ENCODE measurements around the gene FOSB. TPM values are rescaled to one million over a fixed set of nuclear protein-coding genes. Genes with fewer than 3 reads are reported as not detected.

FOSB gene
- total RNA-seq, 1 experiment from 2014 or later, result 1.7 TPM

DNA sequence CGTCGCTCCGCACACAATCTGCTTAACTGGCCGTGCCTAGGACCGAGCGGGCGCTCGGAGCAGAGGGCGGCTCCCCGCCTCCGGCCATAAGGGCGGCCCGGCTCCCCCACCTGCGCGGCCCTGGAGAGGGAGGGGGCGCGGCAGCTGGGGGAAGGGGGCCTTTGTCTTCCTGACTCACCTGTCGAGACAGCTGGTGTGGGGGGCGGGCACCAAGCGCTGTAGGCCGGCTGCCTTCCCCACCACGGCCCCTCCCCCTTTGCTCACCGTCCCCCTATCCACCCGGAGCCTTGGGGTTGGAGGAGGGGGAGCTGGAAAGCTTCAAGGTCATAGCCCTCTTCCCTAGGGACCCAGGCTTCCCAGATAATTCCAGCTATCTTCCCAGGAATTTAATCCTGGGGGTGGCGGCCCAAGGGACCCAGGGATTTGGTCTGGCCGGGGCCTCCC, 40.6 kb downstream of the FOSB start:
- peaks cover 12% of the 10 kb centered on the region for H3K79me1 ChIP-seq (ENCODE audit: insufficient read depth, low read depth, low read length, poor library complexity, severe bottlenecking)
- no peak overlapping the region for H2AFZ ChIP-seq (ENCODE audit: low read length)
- peaks cover 16 to 22% of the 10 kb centered on the region in 2 experiments for H3K4me1 Mint-ChIP-seq
- H2BK15ac ChIP-seq (ENCODE audit: low read depth, low read length), result no peak overlapping the region
- no peak overlapping the region for H4K5ac ChIP-seq (ENCODE audit: insufficient read length, low read depth, low read length)
- no peaks in the 10 kb centered on the region; the same call in 1 of the 2 replicates for H3K4me1 ChIP-seq (ENCODE audit: insufficient read depth, low read length)
- no peak overlapping the region for H2BK5ac ChIP-seq (ENCODE audit: insufficient read length, low read length)
- peak overlapping the region; percentile 69 for H3K9ac ChIP-seq (ENCODE audit: extremely low read depth, insufficient read length, low read length)
- H3T11ph ChIP-seq (ENCODE audit: low read length), result no peak overlapping the region
- no peak overlapping the region for H4K91ac ChIP-seq (ENCODE audit: insufficient read length, low read depth, low read length)
- H3K4me3 Mint-ChIP-seq, result peak overlapping the region; percentile 81 to 90
- TF ChIP-seq, protein P1, sequence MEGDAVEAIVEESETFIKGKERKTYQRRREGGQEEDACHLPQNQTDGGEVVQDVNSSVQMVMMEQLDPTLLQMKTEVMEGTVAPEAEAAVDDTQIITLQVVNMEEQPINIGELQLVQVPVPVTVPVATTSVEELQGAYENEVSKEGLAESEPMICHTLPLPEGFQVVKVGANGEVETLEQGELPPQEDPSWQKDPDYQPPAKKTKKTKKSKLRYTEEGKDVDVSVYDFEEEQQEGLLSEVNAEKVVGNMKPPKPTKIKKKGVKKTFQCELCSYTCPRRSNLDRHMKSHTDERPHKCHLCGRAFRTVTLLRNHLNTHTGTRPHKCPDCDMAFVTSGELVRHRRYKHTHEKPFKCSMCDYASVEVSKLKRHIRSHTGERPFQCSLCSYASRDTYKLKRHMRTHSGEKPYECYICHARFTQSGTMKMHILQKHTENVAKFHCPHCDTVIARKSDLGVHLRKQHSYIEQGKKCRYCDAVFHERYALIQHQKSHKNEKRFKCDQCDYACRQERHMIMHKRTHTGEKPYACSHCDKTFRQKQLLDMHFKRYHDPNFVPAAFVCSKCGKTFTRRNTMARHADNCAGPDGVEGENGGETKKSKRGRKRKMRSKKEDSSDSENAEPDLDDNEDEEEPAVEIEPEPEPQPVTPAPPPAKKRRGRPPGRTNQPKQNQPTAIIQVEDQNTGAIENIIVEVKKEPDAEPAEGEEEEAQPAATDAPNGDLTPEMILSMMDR (conservative IDR thresholded peaks at IDR 0.05), result no peak
- H3K9me3 Mint-ChIP-seq, result no peaks in the 10 kb centered on the region; a peak in 1 of 5 replicates
- no peak overlapping the region for H3K56ac ChIP-seq (ENCODE audit: insufficient read length, low read depth, low read length)
- DNase-seq, result peak; percentile 88
- peaks cover 0 to 25% (median 7%) of the 10 kb centered on the region in 3 experiments; a peak in 5 of 7 replicates for H3K36me3 Mint-ChIP-seq (ENCODE audit: insufficient read depth in 1 of 3, low read depth in 3 of 3)
- no peak overlapping the region for H3K23ac ChIP-seq (ENCODE audit: insufficient read length, low read depth, low read length)
- no peak overlapping the region; the same call in 1 of the 2 replicates for H3K4ac ChIP-seq (ENCODE audit: low read depth, low read length)
- H2AK5ac ChIP-seq (ENCODE audit: insufficient read length, low read length), result no peak overlapping the region
- peaks cover 20% of the 10 kb centered on the region for H3K23me2 ChIP-seq (ENCODE audit: insufficient read length, low read depth, low read length, poor library complexity, severe bottlenecking)
- H2BK120ac ChIP-seq (ENCODE audit: low read depth, low read length, poor library complexity, severe bottlenecking), result peak overlapping the region; percentile 71
- WGBS (ENCODE audit: extremely low coverage, insufficient read length, low lambda C conversion rate), result no CpG with 5 or more reads among the region's 26 CpGs
- H3K79me2 ChIP-seq (ENCODE audit: insufficient read depth, low read length), result peaks cover 38% of the 10 kb centered on the region; the same call in 1 of the 2 replicates
- H3K27me3 Mint-ChIP-seq (ENCODE audit: low read depth), result no peaks in the 10 kb centered on the region
- H4K20me1 ChIP-seq (ENCODE audit: control insufficient read depth, insufficient read depth, insufficient read length), result no peaks in the 10 kb centered on the region
- H3K9me3 ChIP-seq (ENCODE audit: control insufficient read depth, low read depth, low read length), result no peaks in the 10 kb centered on the region
- H2BK12ac ChIP-seq (ENCODE audit: insufficient read length, low read depth, low read length), result no peak overlapping the region
- peak overlapping the region; percentile 88 for H3K4me2 ChIP-seq (ENCODE audit: insufficient read depth, insufficient read length, low read length)
- H3K18ac ChIP-seq (ENCODE audit: insufficient read length, low read depth, low read length), result peak overlapping the region; percentile 75
- no peaks in the 10 kb centered on the region for H3K27me3 ChIP-seq (ENCODE audit: insufficient read depth, low read length)
- no peak overlapping the region for H4K8ac ChIP-seq (replicated peaks; ENCODE audit: insufficient read length, low read depth, low read length)
- peak overlapping the region in 1 of 3 experiments; percentile 44; a peak in 2 of 7 replicates for H3K27ac Mint-ChIP-seq
- peak overlapping the region; percentile 54; the same call in 1 of the 2 replicates for H3K14ac ChIP-seq (ENCODE audit: insufficient read depth, low read length)
- no peak overlapping the region for H2BK20ac ChIP-seq (ENCODE audit: low read depth, low read length, poor library complexity, severe bottlenecking)
- H3K27ac ChIP-seq (ENCODE audit: insufficient read length, low read depth, low read length), result peak overlapping the region; percentile 55

Data from H9 (cell line).